DMS53 treated with DMSO at 0.1 percent for 48 hours (cell line): ENCODE measurements around the gene CCDC12.

Source experiments
- DNase-seq: peaks from one replicate; lab custom pipeline; 2025; ENCODE audit not compliant: unreplicated experiment; lab: John Stamatoyannopoulos, UW

CCDC12 gene

DNA sequence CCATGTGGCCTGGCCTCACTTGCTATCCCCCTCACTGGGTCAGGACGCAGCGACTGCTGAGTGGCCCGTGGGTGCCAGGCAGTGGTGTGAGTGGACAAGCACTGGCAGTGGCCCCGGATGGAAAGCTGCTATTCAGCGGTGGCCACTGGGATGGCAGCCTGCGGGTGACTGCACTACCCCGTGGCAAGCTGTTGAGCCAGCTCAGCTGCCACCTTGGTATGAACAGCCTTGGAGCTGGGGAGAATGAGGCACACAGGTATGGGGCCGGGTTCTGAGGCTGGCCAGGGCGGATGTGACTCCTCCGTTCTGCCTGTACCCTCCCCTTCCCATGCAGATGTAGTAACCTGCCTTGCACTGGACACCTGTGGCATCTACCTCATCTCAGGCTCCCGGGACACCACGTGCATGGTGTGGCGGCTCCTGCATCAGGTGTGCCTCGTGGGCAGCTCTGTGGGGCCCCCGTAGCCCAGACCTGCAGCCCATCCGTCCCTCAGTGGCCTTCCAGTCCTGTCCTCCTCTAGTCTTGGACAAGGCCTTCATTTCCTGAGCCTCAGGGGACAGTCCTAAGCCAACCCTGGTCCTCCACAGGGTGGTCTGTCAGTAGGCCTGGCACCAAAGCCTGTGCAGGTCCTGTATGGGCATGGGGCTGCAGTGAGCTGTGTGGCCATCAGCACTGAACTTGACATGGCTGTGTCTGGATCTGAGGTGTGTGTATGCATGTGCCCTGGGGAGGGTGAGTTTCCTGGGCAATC lies 31.1 kb upstream of the CCDC12 start:
- DNase-seq: no peak

DNA sequence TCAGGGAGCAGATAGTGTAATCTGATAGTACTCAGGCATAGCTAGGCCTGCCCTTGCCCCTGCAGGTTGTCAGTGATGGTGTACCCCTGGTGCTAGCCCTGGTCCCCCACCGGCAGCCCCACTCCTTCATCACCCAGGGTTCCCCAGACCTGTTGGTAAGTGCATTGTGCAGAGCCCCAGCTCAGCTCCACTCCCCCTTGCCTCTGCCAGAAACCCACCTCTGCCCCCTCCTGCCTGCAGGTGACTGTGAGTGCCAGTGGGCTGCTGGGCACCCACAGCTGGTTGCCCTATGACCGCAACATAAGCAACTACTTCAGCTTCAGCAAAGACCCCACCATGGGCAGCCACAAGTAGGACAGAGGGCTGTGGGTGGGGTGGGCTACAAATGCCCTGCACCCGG lies 30.5 kb upstream of the CCDC12 start:
- DNase-seq: no peak

GRCh38 chr3:47006145-47006651 lies 29.7 kb upstream of the CCDC12 start:
- no peak for DNase-seq

GRCh38 chr3:47005212-47006144 lies 28.9 kb upstream of the CCDC12 start:
- DNase-seq: no peak

DNA sequence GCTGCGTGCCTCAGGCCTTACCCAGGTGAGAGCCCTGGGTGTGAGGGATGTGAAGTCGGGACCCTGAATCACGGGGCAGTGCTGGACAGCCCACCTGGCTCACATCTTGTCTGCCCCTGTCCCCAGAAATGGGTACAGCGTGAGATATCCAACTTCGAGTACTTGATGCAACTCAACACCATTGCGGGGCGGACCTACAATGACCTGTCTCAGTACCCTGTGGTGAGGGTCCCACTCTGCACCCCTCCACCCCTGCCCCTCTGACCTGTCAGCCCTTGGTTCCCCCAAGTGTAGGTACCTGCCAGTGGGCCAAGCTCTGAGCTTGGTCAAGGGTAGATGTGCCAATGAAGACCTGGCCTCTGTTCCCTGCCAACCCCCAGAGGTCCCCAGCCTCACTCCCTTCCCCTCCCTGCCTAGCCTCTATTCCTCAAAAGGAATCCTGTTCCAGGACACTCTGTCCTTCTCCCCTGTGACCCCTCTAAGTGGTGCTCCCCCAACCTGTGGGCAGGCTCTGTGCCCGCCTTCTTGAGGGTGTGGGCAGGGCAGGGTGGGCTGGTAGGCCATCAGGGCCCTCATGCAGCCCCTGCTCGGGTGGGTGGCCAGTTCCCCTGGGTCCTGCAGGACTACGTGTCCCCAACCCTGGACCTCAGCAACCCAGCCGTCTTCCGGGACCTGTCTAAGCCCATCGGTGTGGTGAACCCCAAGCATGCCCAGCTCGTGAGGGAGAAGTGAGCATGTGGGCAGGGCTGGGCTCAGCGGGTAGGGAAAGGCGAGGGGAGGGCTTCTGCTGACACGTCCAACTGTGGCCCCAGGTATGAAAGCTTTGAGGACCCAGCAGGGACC lies 28.0 kb upstream of the CCDC12 start:
- DNase-seq: no peak

DNA sequence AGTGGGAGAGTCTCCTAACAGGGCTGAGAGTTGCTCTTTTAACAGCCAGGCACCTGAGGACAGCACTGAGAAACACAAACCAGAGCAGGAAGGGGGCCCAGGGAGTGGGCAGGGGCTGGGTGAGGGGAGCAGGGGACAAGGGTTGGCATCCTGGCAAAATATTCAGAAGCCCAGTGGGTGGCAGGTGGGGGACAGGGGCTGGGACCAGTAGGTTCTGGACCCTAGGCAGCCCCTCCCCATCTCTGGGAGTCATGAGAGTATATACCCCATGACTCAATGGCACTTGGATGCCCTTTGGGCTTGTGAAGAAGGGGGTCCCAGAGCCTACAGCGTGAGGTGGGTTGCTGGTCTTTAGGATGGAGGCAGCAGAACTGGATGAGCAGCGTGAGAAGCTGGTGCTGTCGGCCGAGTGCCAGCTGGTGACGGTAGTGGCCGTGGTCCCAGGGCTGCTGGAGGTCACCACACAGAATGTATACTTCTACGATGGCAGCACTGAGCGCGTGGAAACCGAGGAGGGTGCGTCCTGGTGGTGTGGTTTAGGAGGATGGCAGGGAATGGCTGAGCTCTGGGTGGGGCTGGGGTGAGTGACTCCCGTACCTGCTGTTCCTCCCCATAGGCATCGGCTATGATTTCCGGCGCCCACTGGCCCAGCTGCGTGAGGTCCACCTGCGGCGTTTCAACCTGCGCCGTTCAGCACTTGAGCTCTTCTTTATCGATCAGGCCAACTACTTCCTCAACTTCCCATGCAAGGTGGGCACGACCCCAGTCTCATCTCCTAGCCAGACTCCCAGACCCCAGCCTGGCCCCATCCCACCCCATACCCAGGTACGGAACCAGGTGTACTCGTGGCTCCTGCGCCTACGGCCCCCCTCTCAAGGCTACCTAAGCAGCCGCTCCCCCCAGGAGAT lies 27.2 kb upstream of the CCDC12 start:
- no peak for DNase-seq

- no peak for DNase-seq
These were observed 26.5 kb upstream of the CCDC12 start for GRCh38 chr3:47003056-47003410.

GRCh38 chr3:47002171-47003055 lies 25.9 kb upstream of the CCDC12 start:
- DNase-seq: no peak

- DNase-seq: no peak
These were observed 25.2 kb upstream of the CCDC12 start for GRCh38 chr3:47001731-47002170.

DNA sequence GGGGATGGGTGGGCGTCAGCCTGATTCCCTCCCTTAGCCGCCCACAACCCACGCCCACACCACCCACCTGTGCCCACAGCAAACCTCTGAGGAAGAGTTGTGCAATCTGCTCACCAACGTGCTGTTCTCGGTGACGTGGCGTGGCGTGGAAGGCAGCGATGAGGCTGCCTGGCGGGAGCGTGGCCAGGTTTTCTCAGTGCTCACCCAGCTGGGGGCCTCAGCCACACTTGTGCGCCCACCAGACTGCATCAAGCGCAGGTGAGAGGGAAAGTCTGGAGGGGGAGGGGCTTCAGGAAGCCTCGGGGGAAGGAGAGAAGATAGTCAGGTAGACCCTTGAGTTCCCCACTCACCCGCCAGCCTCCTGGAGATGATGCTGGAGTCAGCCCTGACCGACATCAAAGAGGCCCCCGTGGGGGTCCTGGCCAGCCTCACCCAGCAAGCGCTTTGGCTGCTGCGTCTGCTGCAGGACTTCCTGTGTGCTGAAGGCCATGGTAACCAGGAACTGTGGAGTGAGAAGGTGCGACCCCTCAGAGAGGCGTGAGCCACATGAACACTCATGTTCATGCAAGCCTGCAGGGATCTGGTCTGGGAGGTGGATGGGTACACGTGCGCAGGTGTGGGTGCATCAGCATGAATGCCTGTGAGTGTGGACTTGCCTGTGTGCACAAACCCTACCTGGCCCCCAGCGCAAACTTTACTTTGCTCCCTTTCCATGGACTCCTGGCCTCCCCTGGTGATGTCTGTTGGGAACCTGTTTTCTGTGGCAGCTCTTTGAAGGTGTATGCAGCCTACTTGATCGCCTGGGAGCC lies 24.6 kb upstream of the CCDC12 start:
- no peak for DNase-seq

GRCh38 chr3:47000198-47000815 lies 23.8 kb upstream of the CCDC12 start:
- no peak for DNase-seq

DNA sequence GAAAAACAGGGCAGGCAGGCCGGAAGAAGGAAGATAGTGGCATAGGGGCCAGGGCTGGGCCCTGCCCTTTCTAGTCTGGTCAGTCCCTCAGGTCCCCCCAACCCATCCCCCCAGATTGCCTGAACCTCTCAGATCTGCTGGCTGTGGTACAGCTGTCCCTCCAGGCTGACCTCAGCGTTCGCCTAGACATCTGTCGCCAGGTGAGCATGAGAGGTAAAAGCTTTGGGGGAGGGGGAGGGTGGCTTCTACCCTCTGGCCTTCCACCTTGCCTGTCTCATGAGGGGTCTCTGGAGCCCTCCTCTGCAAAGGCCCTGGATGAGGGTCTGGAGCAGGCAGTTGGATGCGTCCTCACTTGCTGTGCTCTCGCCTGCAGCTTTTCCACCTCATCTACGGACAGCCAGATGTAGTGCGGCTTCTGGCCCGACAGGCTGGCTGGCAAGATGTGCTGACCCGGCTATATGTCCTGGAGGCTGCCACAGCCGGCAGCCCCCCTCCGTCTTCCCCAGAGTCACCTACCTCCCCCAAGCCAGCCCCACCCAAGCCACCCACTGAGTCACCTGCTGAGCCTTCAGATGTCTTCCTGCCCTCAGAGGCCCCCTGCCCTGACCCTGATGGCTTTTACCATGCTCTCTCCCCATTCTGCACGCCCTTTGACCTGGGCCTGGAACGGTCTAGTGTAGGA lies 23.1 kb upstream of the CCDC12 start:
- no peak for DNase-seq

DNA sequence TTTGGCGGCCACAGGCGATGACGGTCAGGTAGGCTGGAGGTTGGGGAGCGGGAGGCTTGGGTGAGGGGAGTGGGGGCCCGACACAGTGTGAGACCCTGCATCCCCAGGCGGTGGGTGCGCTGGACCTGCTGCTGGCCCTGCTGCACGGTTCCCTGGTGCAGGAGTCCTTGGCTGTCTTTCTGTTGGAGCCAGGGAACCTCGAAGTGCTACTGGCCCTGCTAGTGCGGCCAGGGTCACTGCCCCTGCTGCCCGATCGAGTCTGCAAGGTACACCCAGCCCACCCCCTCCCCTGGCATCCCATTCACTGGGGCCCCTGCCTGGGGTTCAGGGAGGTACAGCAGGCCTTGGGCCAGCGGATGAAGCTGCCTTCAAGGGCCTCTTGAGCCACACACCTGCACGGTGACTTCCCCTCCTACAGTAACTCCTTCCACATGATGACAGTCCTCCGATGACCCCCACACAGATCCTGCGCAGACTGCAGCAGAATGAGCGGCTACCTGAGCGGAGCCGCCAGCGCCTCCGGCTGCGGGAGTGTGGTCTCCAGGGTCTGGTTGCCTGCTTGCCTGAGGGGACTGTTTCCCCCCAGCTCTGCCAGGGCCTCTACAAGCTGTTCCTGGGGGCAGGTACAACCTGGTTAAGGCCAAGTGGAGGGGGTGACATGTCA lies 22.4 kb upstream of the CCDC12 start:
- no peak for DNase-seq

DNA sequence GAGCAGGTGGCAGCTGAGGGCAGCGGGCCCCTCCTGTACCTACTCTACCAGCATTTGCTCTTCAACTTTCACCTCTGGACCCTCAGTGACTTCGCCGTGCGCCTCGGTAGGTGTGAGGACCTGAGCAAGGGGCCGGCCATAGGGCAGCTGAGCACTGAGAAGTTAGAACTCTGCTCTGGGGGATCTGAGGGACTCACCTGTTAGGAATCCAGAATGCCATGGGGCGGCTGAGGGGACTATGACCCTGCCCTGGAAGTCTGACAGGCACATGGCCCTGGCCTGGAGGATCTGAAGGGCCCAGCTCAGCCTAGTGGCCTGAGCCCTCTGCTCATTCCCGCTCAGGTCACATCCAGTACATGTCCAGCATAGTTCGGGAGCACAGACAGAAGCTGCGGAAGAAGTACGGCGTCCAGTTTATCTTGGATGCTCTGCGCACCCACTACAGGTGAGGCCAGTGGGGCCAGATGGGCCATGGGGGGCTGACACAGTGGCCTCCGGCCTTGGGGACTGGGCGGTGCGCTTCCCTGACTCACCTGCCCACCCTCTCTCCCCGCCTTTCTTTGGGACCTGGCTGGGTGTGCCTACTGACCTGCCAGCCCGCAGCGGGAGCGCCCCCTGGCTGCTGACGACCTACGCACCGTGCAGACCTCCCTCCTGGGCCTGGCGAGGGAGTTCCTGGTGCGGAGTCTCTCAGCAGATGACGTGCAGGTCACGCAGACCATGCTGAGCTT lies 21.7 kb upstream of the CCDC12 start:
- DNase-seq: no peak

- no peak for DNase-seq
These were observed 21.0 kb upstream of the CCDC12 start for GRCh38 chr3:46997453-46998091.
